Panc1 (cell line): ENCODE results near the gene C3orf49. TPM values are rescaled to one million over a fixed set of nuclear protein-coding genes. Genes with fewer than 3 reads are reported as not detected.

Experiments
- ATAC-seq: fragments of 200-7000 bp; cut with Tn5 transposase; 2 replicates; pipeline ENCODE4 v1.9.1; 2020; ENCODE audit warnings: mild to moderate bottlenecking, moderate library complexity
- BruUV-seq: library from RNA; stranded (reverse); fragments of 400-500 nt; replicated peaks from 2 replicates; lab custom pipeline; 2021; lab: Mats Ljungman, UMichigan
- CTCF ChIA-PET: fragments of 300-600 bp; sonication (Branson Sonifier 250); formaldehyde crosslinking; loops from one replicate; lab custom pipeline; 2022; ENCODE audit warnings: antibody characterized with exemption; lab: Charles Lee
- POLR2A ChIA-PET: fragments of 300-600 bp; sonication (Branson Sonifier 250); formaldehyde crosslinking; loops from one replicate; lab custom pipeline; 2022; ENCODE audit warnings: antibody characterized with exemption; lab: Charles Lee
- DNase-seq: peaks from one replicate; pipeline ENCODE4 v3.0.0-alpha.2; 2010; ENCODE audit warnings: low read depth, low spot score
- H3K27ac ChIP-seq: 2 replicates; pipeline ENCODE4 v1.5.1; 2011; ENCODE audit warnings: mild to moderate bottlenecking, low read length, inconsistent platforms
- H3K27me3 ChIP-seq: fragments of 200-500 bp; sonication (Bioruptor generic); 2 replicates; pipeline ENCODE4 v1.6.0; 2014; ENCODE audit warnings: low read length, inconsistent platforms; ENCODE audit not compliant: control insufficient read depth, insufficient read depth
- H3K36me3 ChIP-seq: fragments of 200-500 bp; sonication (Bioruptor generic); 2 replicates; pipeline ENCODE4 v1.5.1; 2014; ENCODE audit warnings: inconsistent platforms, mild to moderate bottlenecking, low read length, moderate library complexity; ENCODE audit not compliant: control insufficient read depth, insufficient read depth
- H3K4me1 ChIP-seq: 2 replicates; pipeline ENCODE4 v1.5.1; 2011; ENCODE audit warnings: inconsistent platforms, mild to moderate bottlenecking, low read length, moderate library complexity; ENCODE audit not compliant: control insufficient read depth, insufficient read depth
- H3K4me3 ChIP-seq, 2 experiments: 2 replicates each; pipeline ENCODE4 v1.5.1; 2011 to 2012; ENCODE audit warnings: low read depth in 2 of 2, low read length in 2 of 2, mild to moderate bottlenecking in 2 of 2, inconsistent platforms in 1 of 2, moderate library complexity in 1 of 2
- H3K9me3 ChIP-seq: fragments of 200-500 bp; sonication (Bioruptor generic); 2 replicates; pipeline ENCODE4 v1.5.1; 2014; ENCODE audit warnings: low read depth, mild to moderate bottlenecking, inconsistent platforms, low read length, moderate library complexity; ENCODE audit not compliant: control insufficient read depth, insufficient read depth
- in situ Hi-C: cut with HindIII; loops from 2 replicates; pipeline ENCODE4 v1.10.0; 2016; ENCODE audit warnings: low sequenced_read_pairs, low pct_unique_long_range_greater_than_20kb
- intact Hi-C: fragments of 100-400 bp; cut with micrococcal nuclease; formaldehyde crosslinking; loops from one replicate; pipeline ENCODE4 v1.10.0; 2022; ENCODE audit not compliant: unreplicated experiment
- total RNA-seq: library from RNA; stranded (reverse); gene quantifications from one replicate; pipeline ENCODE4 v1.2.1, GENCODE V29; 2021; ENCODE audit not compliant: unreplicated experiment
- TF ChIP-seq, protein P1 (sequence below), 2 experiments: IDR thresholded peaks; 2 replicates each; pipeline ENCODE4 v1.6.1; 2011 to 2012; ENCODE audit warnings: low read depth in 2 of 2, control low read depth in 1 of 2, low read length in 1 of 2, mild to moderate bottlenecking in 1 of 2, moderate library complexity in 1 of 2; ENCODE audit not compliant: insufficient read depth in 1 of 2
- TF ChIP-seq, protein P2 (sequence below): fragments of 450-650 bp; IDR thresholded peaks from 2 replicates; pipeline ENCODE4 v1.5.1; 2017; ENCODE audit warnings: mild to moderate bottlenecking

Gene C3orf49
- total RNA-seq, 1 experiment from 2014 or later, result not detected

- ChIA-PET CTCF (no interaction called here), POLR2A (no interaction called here)
- in situ Hi-C loops, result no loop called here
- ATAC-seq (no peak), DNase-seq (no peak)
- Histone ChIP-seq H3K27me3 (no peaks in the 10 kb centered on the region), H3K9me3 (no peaks in the 10 kb centered on the region), H3K27ac (no peak overlapping the region), H3K36me3 (no peaks in the 10 kb centered on the region), H3K4me3 (no peak overlapping the region), H3K4me1 (no peaks in the 10 kb centered on the region)
- intact Hi-C loops, result no loop called here
- no TSS peak for BruUV-seq
- TF ChIP-seq, protein P1, sequence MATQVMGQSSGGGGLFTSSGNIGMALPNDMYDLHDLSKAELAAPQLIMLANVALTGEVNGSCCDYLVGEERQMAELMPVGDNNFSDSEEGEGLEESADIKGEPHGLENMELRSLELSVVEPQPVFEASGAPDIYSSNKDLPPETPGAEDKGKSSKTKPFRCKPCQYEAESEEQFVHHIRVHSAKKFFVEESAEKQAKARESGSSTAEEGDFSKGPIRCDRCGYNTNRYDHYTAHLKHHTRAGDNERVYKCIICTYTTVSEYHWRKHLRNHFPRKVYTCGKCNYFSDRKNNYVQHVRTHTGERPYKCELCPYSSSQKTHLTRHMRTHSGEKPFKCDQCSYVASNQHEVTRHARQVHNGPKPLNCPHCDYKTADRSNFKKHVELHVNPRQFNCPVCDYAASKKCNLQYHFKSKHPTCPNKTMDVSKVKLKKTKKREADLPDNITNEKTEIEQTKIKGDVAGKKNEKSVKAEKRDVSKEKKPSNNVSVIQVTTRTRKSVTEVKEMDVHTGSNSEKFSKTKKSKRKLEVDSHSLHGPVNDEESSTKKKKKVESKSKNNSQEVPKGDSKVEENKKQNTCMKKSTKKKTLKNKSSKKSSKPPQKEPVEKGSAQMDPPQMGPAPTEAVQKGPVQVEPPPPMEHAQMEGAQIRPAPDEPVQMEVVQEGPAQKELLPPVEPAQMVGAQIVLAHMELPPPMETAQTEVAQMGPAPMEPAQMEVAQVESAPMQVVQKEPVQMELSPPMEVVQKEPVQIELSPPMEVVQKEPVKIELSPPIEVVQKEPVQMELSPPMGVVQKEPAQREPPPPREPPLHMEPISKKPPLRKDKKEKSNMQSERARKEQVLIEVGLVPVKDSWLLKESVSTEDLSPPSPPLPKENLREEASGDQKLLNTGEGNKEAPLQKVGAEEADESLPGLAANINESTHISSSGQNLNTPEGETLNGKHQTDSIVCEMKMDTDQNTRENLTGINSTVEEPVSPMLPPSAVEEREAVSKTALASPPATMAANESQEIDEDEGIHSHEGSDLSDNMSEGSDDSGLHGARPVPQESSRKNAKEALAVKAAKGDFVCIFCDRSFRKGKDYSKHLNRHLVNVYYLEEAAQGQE (IDR thresholded peaks at IDR 0.05; ENCODE audit: insufficient read depth in 1 of 2, low read depth in 2 of 2, low read length in 1 of 2), result no peak
Measured at GRCh38 chr3:63869940-63870614, 51.0 kb downstream of the C3orf49 start.

DNA sequence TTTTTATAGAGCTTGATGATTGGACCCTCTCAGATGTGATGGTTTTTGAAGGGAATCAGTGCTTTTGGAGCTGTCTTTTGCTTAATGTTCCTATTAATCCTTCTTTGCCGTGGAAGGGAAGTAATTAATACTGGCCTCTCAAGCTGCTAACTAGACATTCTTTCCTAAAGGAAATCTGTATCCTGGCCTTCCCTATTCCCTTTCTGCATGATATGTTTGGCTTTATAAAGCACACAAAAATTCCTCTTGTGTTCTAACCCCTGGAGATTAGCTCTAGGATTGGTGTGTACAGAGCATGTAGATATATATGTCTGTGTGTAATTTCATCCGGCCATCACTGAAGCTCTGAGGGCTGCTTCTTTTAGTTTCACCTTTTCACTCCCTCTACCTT, 51.5 kb downstream of the C3orf49 start:
- TF ChIP-seq, protein P1 (IDR thresholded peaks at IDR 0.05; ENCODE audit: insufficient read depth in 1 of 2, low read depth in 2 of 2, low read length in 1 of 2), result no peak
- TF ChIP-seq, protein P2, sequence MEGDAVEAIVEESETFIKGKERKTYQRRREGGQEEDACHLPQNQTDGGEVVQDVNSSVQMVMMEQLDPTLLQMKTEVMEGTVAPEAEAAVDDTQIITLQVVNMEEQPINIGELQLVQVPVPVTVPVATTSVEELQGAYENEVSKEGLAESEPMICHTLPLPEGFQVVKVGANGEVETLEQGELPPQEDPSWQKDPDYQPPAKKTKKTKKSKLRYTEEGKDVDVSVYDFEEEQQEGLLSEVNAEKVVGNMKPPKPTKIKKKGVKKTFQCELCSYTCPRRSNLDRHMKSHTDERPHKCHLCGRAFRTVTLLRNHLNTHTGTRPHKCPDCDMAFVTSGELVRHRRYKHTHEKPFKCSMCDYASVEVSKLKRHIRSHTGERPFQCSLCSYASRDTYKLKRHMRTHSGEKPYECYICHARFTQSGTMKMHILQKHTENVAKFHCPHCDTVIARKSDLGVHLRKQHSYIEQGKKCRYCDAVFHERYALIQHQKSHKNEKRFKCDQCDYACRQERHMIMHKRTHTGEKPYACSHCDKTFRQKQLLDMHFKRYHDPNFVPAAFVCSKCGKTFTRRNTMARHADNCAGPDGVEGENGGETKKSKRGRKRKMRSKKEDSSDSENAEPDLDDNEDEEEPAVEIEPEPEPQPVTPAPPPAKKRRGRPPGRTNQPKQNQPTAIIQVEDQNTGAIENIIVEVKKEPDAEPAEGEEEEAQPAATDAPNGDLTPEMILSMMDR, result no peak
- H3K27me3 ChIP-seq, result no peaks in the 10 kb centered on the region
- ATAC-seq (no peak), DNase-seq (no peak)
- BruUV-seq, result no TSS peak
- intact Hi-C loops (no loop called here), in situ Hi-C loops (no loop called here)
- no peaks in the 10 kb centered on the region for H3K4me1 ChIP-seq
- CTCF ChIA-PET, result no interaction called here
- no peaks in the 10 kb centered on the region for H3K9me3 ChIP-seq
- POLR2A ChIA-PET, result no interaction called here
- H3K36me3 ChIP-seq, result no peaks in the 10 kb centered on the region
- no peak overlapping the region for H3K27ac ChIP-seq
- H3K4me3 ChIP-seq, result no peak overlapping the region
